GM23338 (cell line): Measurements from ENCODE around the gene DDB1. TPM values are rescaled to one million over a fixed set of nuclear protein-coding genes. Genes with fewer than 3 reads are reported as not detected.

Experiments used
- ATAC-seq: fragments of 200-7000 bp; cut with Tn5 transposase; 3 replicates; pipeline ENCODE4 v1.9.1; 2020
- DNase-seq: peaks from one replicate; pipeline ENCODE4 v3.0.0-alpha.2; 2015; ENCODE audit warnings: low spot score
- H2AFZ ChIP-seq: fragments of 200-600 bp; sonication (generic); 2 replicates; pipeline ENCODE4 v1.8.0; 2016; ENCODE audit warnings: antibody characterized with exemption, mild to moderate bottlenecking, moderate library complexity
- H3F3A ChIP-seq: fragments of 200-600 bp; sonication (generic); replicated peaks from 2 replicates; pipeline ENCODE4 v1.8.0; 2017; ENCODE audit warnings: antibody characterized with exemption, mixed run types, low read depth
- H3K27ac ChIP-seq: fragments of 200-600 bp; sonication (generic); 2 replicates; pipeline ENCODE4 v1.6.1; 2016; ENCODE audit warnings: low read depth
- H3K27me3 ChIP-seq: fragments of 200-600 bp; sonication (generic); 2 replicates; pipeline ENCODE4 v1.8.0; 2016; ENCODE audit warnings: mild to moderate bottlenecking, mixed run types, moderate library complexity; ENCODE audit not compliant: insufficient read depth
- H3K36me3 ChIP-seq: fragments of 200-600 bp; sonication (generic); 2 replicates; pipeline ENCODE4 v1.8.0; 2016; ENCODE audit warnings: mild to moderate bottlenecking; ENCODE audit not compliant: insufficient read depth
- H3K4me1 ChIP-seq: fragments of 200-600 bp; sonication (generic); 2 replicates; pipeline ENCODE4 v1.8.0; 2016; ENCODE audit warnings: mild to moderate bottlenecking, moderate library complexity; ENCODE audit not compliant: insufficient read depth
- H3K4me2 ChIP-seq: fragments of 200-600 bp; sonication (generic); 2 replicates; pipeline ENCODE4 v1.7.1; 2017; ENCODE audit warnings: mixed run types
- H3K4me3 ChIP-seq: fragments of 200-600 bp; sonication (generic); 2 replicates; pipeline ENCODE4 v1.6.1; 2016; ENCODE audit warnings: mixed run types
- H3K79me2 ChIP-seq: fragments of 200-600 bp; sonication (generic); replicated peaks from 2 replicates; pipeline ENCODE4 v1.8.0; 2017; ENCODE audit warnings: mild to moderate bottlenecking; ENCODE audit not compliant: insufficient read depth
- H3K9me2 ChIP-seq: fragments of 200-600 bp; sonication (generic); 2 replicates; pipeline ENCODE4 v1.8.0; 2017; ENCODE audit not compliant: insufficient read depth
- H4K20me1 ChIP-seq: fragments of 200-600 bp; sonication (generic); replicated peaks from 2 replicates; pipeline ENCODE4 v1.8.0; 2017; ENCODE audit warnings: mild to moderate bottlenecking; ENCODE audit not compliant: insufficient read depth
- H3K27ac Mint-ChIP-seq: 2 replicates; pipeline ENCODE4 v1.8.0; 2020; ENCODE audit warnings: inconsistent platforms, mild to moderate bottlenecking, moderate library complexity, mixed read lengths
- H3K27me3 Mint-ChIP-seq: 3 replicates; pipeline ENCODE4 v1.8.0; 2022; ENCODE audit warnings: low read depth, mild to moderate bottlenecking, moderate library complexity, mixed read lengths, inconsistent platforms; ENCODE audit not compliant: insufficient read depth, poor library complexity
- H3K36me3 Mint-ChIP-seq: 3 replicates; pipeline ENCODE4 v1.8.0; 2021; ENCODE audit warnings: low read depth, mild to moderate bottlenecking, inconsistent platforms, moderate library complexity, mixed read lengths
- H3K4me1 Mint-ChIP-seq: 3 replicates; pipeline ENCODE4 v1.8.0; 2020; ENCODE audit warnings: mild to moderate bottlenecking, inconsistent platforms, mixed read lengths
- H3K4me3 Mint-ChIP-seq: 3 replicates; pipeline ENCODE4 v1.8.0; 2021; ENCODE audit warnings: moderate library complexity, mild to moderate bottlenecking, inconsistent platforms, mixed read lengths
- H3K9me3 Mint-ChIP-seq: 3 replicates; pipeline ENCODE4 v1.8.0; 2020; ENCODE audit warnings: moderate library complexity, mild to moderate bottlenecking, inconsistent platforms, mixed read lengths
- CREB1 ChIP-seq: fragments of 250-450 bp; sonication (Bioruptor Pico); IDR thresholded peaks from 2 replicates; pipeline ENCODE4 v1.5.0; 2020; ENCODE audit warnings: low read depth, mild to moderate bottlenecking, moderate library complexity
- EZH2 ChIP-seq: fragments of 200-600 bp; sonication (generic); IDR thresholded peaks from one replicate; pipeline ENCODE4 v1.8.0; 2017; ENCODE audit warnings: antibody characterized with exemption, mild to moderate bottlenecking, low read depth; ENCODE audit not compliant: unreplicated experiment
- JUNB ChIP-seq: IDR thresholded peaks from one replicate; pipeline ENCODE4 v1.6.1; 2016; ENCODE audit warnings: antibody characterized with exemption; ENCODE audit not compliant: unreplicated experiment
- POLR2AphosphoS5 ChIP-seq: IDR thresholded peaks from 2 replicates; pipeline ENCODE4 v1.6.1; 2016; ENCODE audit warnings: antibody characterized with exemption, low read depth
- STAT1 ChIP-seq: IDR thresholded peaks from one replicate; pipeline ENCODE4 v1.6.1; 2016; ENCODE audit warnings: antibody characterized with exemption; ENCODE audit not compliant: unreplicated experiment
- ZNF331 ChIP-seq: fragments of 250-450 bp; sonication (Bioruptor Pico); IDR thresholded peaks from 2 replicates; pipeline ENCODE4 v1.5.0; 2020; ENCODE audit warnings: low read depth, mild to moderate bottlenecking, moderate library complexity
- polyA plus RNA-seq: library from polyadenylated mRNA; unstranded; fragments of >200 nt; fragmentation: Nextera tagmentation; extraction: Ambion mirVana; gene quantifications from 2 replicates; pipeline ENCODE4 v1.2.1, GENCODE V29; 2016
- total RNA-seq: library from RNA; depleted of rRNA; stranded (reverse); fragments of >200 nt; shearing (Covaris generic); gene quantifications from 2 replicates; pipeline ENCODE4 v1.2.3, GENCODE V29; 2014
- TF ChIP-seq, protein P1 (sequence below): IDR thresholded peaks from 2 replicates; pipeline ENCODE4 v1.6.1; 2016; ENCODE audit warnings: antibody characterized with exemption
- TF ChIP-seq, protein P2 (sequence below), 2 experiments: fragments of 200-600 bp in 1 of 2; sonication (generic) in 1 of 2; conservative IDR thresholded peaks; 2 replicates each; pipeline versions ENCODE4 v1.5.1 to v1.6.1; 2016 to 2017; ENCODE audit warnings: antibody characterized with exemption in 2 of 2, low read depth in 2 of 2, mild to moderate bottlenecking in 2 of 2, moderate library complexity in 1 of 2
- TF ChIP-seq, protein P3 (sequence below): fragments of 250-450 bp; sonication (Bioruptor Pico); IDR thresholded peaks from 2 replicates; pipeline ENCODE4 v1.5.0; 2020; ENCODE audit warnings: mild to moderate bottlenecking, moderate library complexity

DDB1 gene
- total and polyA plus RNA-seq, 2 experiments from 2014 or later: 102 to 282 TPM

DNA sequence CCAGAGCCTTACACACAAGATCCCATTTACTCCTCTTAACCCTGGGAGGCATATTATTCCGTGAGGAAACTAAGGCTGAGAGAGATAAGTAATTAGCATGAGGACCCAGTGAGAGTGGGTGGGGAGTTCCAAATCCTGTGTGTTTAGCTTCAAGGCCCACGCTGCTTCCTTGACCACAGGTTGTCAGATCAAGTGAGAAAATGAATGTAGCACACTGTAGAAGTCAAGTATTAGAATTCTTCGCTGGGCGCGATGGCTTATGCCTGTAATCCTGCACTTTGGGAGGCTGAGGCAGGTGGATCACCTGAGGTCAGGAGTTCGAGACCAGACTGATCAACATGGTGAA lies 25.0 kb upstream of the DDB1 start:
- H3K27me3 ChIP-seq: no peaks in the 10 kb centered on the region
- H3K4me2 ChIP-seq: no peak overlapping the region
- Mint-ChIP-seq H3K4me3 (no peak overlapping the region), H3K27ac (no peak overlapping the region), H3K27me3 (peaks cover 6% of the 10 kb centered on the region), H3K9me3 (no peaks in the 10 kb centered on the region), H3K36me3 (peaks cover 12% of the 10 kb centered on the region), H3K4me1 (peaks cover 9% of the 10 kb centered on the region)
- 0 out of 2 replicates have a peak, but pooled peaks cover 4% of the 10 kb centered on the region for H4K20me1 ChIP-seq
- no peak overlapping the region for H2AFZ ChIP-seq
- no peaks in the 10 kb centered on the region for H3K36me3 ChIP-seq
- peaks cover 3% of the 10 kb centered on the region; the same call in 1 of the 2 replicates for H3F3A ChIP-seq
- H3K79me2 ChIP-seq: peaks cover 22% of the 10 kb centered on the region
- H3K4me3 ChIP-seq: no peak overlapping the region
- no peak overlapping the region for H3K27ac ChIP-seq
- TF ChIP-seq, protein P1, sequence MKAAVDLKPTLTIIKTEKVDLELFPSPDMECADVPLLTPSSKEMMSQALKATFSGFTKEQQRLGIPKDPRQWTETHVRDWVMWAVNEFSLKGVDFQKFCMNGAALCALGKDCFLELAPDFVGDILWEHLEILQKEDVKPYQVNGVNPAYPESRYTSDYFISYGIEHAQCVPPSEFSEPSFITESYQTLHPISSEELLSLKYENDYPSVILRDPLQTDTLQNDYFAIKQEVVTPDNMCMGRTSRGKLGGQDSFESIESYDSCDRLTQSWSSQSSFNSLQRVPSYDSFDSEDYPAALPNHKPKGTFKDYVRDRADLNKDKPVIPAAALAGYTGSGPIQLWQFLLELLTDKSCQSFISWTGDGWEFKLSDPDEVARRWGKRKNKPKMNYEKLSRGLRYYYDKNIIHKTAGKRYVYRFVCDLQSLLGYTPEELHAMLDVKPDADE: no peak
- TF ChIP-seq CREB1 (CRISPR knock-in tag): no peak
- TF ChIP-seq, protein P2, sequence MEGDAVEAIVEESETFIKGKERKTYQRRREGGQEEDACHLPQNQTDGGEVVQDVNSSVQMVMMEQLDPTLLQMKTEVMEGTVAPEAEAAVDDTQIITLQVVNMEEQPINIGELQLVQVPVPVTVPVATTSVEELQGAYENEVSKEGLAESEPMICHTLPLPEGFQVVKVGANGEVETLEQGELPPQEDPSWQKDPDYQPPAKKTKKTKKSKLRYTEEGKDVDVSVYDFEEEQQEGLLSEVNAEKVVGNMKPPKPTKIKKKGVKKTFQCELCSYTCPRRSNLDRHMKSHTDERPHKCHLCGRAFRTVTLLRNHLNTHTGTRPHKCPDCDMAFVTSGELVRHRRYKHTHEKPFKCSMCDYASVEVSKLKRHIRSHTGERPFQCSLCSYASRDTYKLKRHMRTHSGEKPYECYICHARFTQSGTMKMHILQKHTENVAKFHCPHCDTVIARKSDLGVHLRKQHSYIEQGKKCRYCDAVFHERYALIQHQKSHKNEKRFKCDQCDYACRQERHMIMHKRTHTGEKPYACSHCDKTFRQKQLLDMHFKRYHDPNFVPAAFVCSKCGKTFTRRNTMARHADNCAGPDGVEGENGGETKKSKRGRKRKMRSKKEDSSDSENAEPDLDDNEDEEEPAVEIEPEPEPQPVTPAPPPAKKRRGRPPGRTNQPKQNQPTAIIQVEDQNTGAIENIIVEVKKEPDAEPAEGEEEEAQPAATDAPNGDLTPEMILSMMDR (conservative IDR thresholded peaks at IDR 0.05; ENCODE audit: low read depth in 2 of 2): no peak
- TF ChIP-seq EZH2: no peak
- no peak for TF ChIP-seq ZNF331 (CRISPR knock-in tag)
- TF ChIP-seq, protein P3, sequence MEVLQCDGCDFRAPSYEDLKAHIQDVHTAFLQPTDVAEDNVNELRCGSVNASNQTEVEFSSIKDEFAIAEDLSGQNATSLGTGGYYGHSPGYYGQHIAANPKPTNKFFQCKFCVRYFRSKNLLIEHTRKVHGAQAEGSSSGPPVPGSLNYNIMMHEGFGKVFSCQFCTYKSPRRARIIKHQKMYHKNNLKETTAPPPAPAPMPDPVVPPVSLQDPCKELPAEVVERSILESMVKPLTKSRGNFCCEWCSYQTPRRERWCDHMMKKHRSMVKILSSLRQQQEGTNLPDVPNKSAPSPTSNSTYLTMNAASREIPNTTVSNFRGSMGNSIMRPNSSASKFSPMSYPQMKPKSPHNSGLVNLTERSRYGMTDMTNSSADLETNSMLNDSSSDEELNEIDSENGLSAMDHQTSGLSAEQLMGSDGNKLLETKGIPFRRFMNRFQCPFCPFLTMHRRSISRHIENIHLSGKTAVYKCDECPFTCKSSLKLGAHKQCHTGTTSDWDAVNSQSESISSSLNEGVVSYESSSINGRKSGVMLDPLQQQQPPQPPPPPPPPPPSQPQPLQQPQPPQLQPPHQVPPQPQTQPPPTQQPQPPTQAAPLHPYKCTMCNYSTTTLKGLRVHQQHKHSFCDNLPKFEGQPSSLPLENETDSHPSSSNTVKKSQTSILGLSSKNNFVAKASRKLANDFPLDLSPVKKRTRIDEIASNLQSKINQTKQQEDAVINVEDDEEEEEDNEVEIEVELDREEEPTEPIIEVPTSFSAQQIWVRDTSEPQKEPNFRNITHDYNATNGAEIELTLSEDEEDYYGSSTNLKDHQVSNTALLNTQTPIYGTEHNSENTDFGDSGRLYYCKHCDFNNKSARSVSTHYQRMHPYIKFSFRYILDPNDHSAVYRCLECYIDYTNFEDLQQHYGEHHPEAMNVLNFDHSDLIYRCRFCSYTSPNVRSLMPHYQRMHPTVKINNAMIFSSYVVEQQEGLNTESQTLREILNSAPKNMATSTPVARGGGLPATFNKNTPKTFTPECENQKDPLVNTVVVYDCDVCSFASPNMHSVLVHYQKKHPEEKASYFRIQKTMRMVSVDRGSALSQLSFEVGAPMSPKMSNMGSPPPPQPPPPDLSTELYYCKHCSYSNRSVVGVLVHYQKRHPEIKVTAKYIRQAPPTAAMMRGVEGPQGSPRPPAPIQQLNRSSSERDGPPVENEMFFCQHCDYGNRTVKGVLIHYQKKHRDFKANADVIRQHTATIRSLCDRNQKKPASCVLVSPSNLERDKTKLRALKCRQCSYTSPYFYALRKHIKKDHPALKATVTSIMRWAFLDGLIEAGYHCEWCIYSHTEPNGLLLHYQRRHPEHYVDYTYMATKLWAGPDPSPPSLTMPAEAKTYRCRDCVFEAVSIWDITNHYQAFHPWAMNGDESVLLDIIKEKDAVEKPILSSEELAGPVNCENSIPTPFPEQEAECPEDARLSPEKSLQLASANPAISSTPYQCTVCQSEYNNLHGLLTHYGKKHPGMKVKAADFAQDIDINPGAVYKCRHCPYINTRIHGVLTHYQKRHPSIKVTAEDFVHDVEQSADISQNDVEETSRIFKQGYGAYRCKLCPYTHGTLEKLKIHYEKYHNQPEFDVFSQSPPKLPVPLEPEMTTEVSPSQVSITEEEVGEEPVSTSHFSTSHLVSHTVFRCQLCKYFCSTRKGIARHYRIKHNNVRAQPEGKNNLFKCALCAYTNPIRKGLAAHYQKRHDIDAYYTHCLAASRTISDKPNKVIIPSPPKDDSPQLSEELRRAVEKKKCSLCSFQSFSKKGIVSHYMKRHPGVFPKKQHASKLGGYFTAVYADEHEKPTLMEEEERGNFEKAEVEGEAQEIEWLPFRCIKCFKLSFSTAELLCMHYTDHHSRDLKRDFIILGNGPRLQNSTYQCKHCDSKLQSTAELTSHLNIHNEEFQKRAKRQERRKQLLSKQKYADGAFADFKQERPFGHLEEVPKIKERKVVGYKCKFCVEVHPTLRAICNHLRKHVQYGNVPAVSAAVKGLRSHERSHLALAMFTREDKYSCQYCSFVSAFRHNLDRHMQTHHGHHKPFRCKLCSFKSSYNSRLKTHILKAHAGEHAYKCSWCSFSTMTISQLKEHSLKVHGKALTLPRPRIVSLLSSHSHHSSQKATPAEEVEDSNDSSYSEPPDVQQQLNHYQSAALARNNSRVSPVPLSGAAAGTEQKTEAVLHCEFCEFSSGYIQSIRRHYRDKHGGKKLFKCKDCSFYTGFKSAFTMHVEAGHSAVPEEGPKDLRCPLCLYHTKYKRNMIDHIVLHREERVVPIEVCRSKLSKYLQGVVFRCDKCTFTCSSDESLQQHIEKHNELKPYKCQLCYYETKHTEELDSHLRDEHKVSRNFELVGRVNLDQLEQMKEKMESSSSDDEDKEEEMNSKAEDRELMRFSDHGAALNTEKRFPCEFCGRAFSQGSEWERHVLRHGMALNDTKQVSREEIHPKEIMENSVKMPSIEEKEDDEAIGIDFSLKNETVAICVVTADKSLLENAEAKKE (CRISPR knock-in tag): no peak
- no peak for TF ChIP-seq STAT1
- TF ChIP-seq JUNB: no peak
- no peak for TF ChIP-seq POLR2AphosphoS5
- H3K9me2 ChIP-seq: no peaks in the 10 kb centered on the region
- peaks cover 7% of the 10 kb centered on the region for H3K4me1 ChIP-seq
- ATAC-seq (no peak), DNase-seq (no peak)
